ENCODE results near the gene CCDC8. TPM values are rescaled to one million over a fixed set of nuclear protein-coding genes. Genes with fewer than 3 reads are reported as not detected.

Gene CCDC8
- polyA plus RNA-seq, 1 donor from 2014 or later, result 0.84 TPM

- Histone ChIP-seq H3K4me3 (ENCODE audit: low read length) (no peak overlapping the region), H3K9me2 (ENCODE audit: insufficient read depth, low read length) (no peaks in the 10 kb centered on the region), H3K79me2 (replicated peaks; ENCODE audit: insufficient read depth, low read length) (no peaks in the 10 kb centered on the region), H3K36me3 (ENCODE audit: insufficient read depth, low read length) (no peaks in the 10 kb centered on the region), H3F3A (ENCODE audit: insufficient read depth, low read length, poor library complexity, severe bottlenecking) (no peaks in the 10 kb centered on the region), H3K27me3 (ENCODE audit: insufficient read depth, low read depth, low read length) (no peaks in the 10 kb centered on the region), H3K27ac (ENCODE audit: low read length) (no peak overlapping the region), H3K4me2 (ENCODE audit: low read length) (no peak overlapping the region), H3K9me3 (ENCODE audit: low read length) (no peaks in the 10 kb centered on the region), H3K9ac (ENCODE audit: low read length) (no peak overlapping the region), H4K20me1 (ENCODE audit: insufficient read depth) (no peaks in the 10 kb centered on the region), H2AFZ (ENCODE audit: low read depth, low read length) (no peak overlapping the region)
- TF ChIP-seq REST (IDR thresholded peaks at IDR 0.05; ENCODE audit: borderline replicate concordance), result no peak
- no peak for TF ChIP-seq TAF1 (IDR thresholded peaks at IDR 0.05; ENCODE audit: low read depth)
- no peak for TF ChIP-seq MXI1 (conservative IDR thresholded peaks at IDR 0.05; ENCODE audit: poor library complexity, severe bottlenecking)
- no peak for TF ChIP-seq SMC3 (conservative IDR thresholded peaks at IDR 0.05; ENCODE audit: poor library complexity)
Measured at GRCh38 chr19:46373491-46374359, 39.6 kb downstream of the CCDC8 start.

- Histone ChIP-seq H3K27me3 (ENCODE audit: insufficient read depth, low read depth, low read length) (no peaks in the 10 kb centered on the region), H3K9me3 (ENCODE audit: low read length) (no peaks in the 10 kb centered on the region), H3K9me2 (ENCODE audit: insufficient read depth, low read length) (no peaks in the 10 kb centered on the region), H3K27ac (ENCODE audit: low read length) (no peak overlapping the region), H3K79me2 (replicated peaks; ENCODE audit: insufficient read depth, low read length) (no peaks in the 10 kb centered on the region), H3K4me3 (ENCODE audit: low read length) (no peak overlapping the region), H3K36me3 (ENCODE audit: insufficient read depth, low read length) (no peaks in the 10 kb centered on the region), H2AFZ (ENCODE audit: low read depth, low read length) (no peak overlapping the region), H4K20me1 (ENCODE audit: insufficient read depth) (no peaks in the 10 kb centered on the region), H3K9ac (ENCODE audit: low read length) (no peak overlapping the region), H3K4me2 (ENCODE audit: low read length) (no peak overlapping the region), H3F3A (ENCODE audit: insufficient read depth, low read length, poor library complexity, severe bottlenecking) (no peaks in the 10 kb centered on the region)
- no peak for TF ChIP-seq POLR2AphosphoS5 (IDR thresholded peaks at IDR 0.05)
- no peak for TF ChIP-seq MXI1 (conservative IDR thresholded peaks at IDR 0.05; ENCODE audit: poor library complexity, severe bottlenecking)
- TF ChIP-seq SMC3 (conservative IDR thresholded peaks at IDR 0.05; ENCODE audit: poor library complexity), result no peak
- TF ChIP-seq REST (IDR thresholded peaks at IDR 0.05; ENCODE audit: borderline replicate concordance), result no peak
- no peak for TF ChIP-seq RAD21 (conservative IDR thresholded peaks at IDR 0.05)
- TF ChIP-seq CTCF (IDR thresholded peaks at IDR 0.05; ENCODE audit: poor library complexity, severe bottlenecking), result no peak
- TF ChIP-seq TAF1 (IDR thresholded peaks at IDR 0.05; ENCODE audit: low read depth), result no peak
- no peak for TF ChIP-seq EZH2 (IDR thresholded peaks at IDR 0.05; ENCODE audit: borderline replicate concordance, insufficient read depth, low read length, poor library complexity, severe bottlenecking)
- no peak for TF ChIP-seq EP300 (conservative IDR thresholded peaks at IDR 0.05; ENCODE audit: poor library complexity, severe bottlenecking)
Measured at GRCh38 chr19:46372901-46373490, 40.4 kb downstream of the CCDC8 start.

All from neural cell (in vitro differentiated cells).